ENCODE measurements around the gene DPRX.

DNA sequence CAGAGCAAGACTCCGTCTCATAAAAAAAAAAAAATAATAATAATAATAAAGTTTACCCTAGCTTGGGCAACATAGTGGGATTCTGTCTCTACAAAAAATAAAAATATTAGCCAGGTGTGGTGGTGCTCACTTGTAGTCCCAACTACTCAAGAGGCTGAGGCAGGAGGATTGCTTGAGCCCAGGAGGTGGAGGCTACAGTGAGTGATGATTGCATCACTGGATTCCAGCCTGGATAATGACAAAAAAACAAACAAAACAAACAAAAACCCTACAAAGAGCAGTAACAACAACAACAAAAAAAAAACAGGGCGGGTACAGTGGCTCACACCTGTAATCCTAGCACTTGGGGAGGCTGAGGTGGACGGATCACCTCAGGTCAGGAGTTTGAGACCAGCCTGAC is 48.6 kb upstream of the DPRX start:
- no peak for TF ChIP-seq EZH2phosphoT487 (IDR thresholded peaks at IDR 0.05; ENCODE audit: unreplicated experiment)
- TF ChIP-seq, protein P1, sequence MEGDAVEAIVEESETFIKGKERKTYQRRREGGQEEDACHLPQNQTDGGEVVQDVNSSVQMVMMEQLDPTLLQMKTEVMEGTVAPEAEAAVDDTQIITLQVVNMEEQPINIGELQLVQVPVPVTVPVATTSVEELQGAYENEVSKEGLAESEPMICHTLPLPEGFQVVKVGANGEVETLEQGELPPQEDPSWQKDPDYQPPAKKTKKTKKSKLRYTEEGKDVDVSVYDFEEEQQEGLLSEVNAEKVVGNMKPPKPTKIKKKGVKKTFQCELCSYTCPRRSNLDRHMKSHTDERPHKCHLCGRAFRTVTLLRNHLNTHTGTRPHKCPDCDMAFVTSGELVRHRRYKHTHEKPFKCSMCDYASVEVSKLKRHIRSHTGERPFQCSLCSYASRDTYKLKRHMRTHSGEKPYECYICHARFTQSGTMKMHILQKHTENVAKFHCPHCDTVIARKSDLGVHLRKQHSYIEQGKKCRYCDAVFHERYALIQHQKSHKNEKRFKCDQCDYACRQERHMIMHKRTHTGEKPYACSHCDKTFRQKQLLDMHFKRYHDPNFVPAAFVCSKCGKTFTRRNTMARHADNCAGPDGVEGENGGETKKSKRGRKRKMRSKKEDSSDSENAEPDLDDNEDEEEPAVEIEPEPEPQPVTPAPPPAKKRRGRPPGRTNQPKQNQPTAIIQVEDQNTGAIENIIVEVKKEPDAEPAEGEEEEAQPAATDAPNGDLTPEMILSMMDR (conservative IDR thresholded peaks at IDR 0.05; ENCODE audit: low read depth in 2 of 2) = no peak
- TF ChIP-seq EZH2 (IDR thresholded peaks at IDR 0.05; ENCODE audit: low read depth, unreplicated experiment) = no peak
- no peak for TF ChIP-seq ZNF114 (CRISPR knock-in tag; IDR thresholded peaks at IDR 0.05)

All from GM23338 (cell line).